GM18519 (cell line): ENCODE measurements around the gene SLC16A2.

Experiments
- ATAC-seq: cut with Tn5 transposase; IDR thresholded peaks from one replicate; pipeline ENCODE4 v1.9.1; 2021; ENCODE audit warnings: mild to moderate bottlenecking, moderate library complexity; ENCODE audit not compliant: unreplicated experiment, low FRiP score

The SLC16A2 gene

GRCh38 chrX:74421036-74421739 lies at the start of gene SLC16A2:
Gene SLC16A2, plus strand, starts transcription at chrX:74421493. Its CDS starts 145 bp downstream, at chrX:74421638.
- no peak for ATAC-seq

GRCh38 chrX:74372272-74372671 lies 49.0 kb upstream of the SLC16A2 start:
- ATAC-seq: no peak

- no peak for ATAC-seq
Observed at GRCh38 chrX:74377282-74377681, 44.0 kb upstream of the SLC16A2 start.

- ATAC-seq: peak; percentile 64
Observed at GRCh38 chrX:74382613-74383012, 38.7 kb upstream of the SLC16A2 start.

- ATAC-seq: no peak
Observed at GRCh38 chrX:74383611-74384010, 37.7 kb upstream of the SLC16A2 start.

GRCh38 chrX:74389016-74389722 lies 32.1 kb upstream of the SLC16A2 start:
- ATAC-seq: no peak

- ATAC-seq: no peak
Observed at GRCh38 chrX:74395556-74395955, 25.7 kb upstream of the SLC16A2 start.

- no peak for ATAC-seq
Observed at GRCh38 chrX:74405973-74406489, 15.3 kb upstream of the SLC16A2 start.

- ATAC-seq: peak; percentile 65
Observed at GRCh38 chrX:74408304-74408703, 13.0 kb upstream of the SLC16A2 start.

- no peak for ATAC-seq
Observed at GRCh38 chrX:74419864-74420195, 1.5 kb upstream of the SLC16A2 start.

GRCh38 chrX:74420196-74421035 lies 877 bp upstream of the SLC16A2 start:
- ATAC-seq: no peak

- no peak for ATAC-seq
Observed at GRCh38 chrX:74421740-74422352, 553 bp downstream of the SLC16A2 start.

GRCh38 chrX:74422576-74423288 lies 1.4 kb downstream of the SLC16A2 start:
- no peak for ATAC-seq

GRCh38 chrX:74423289-74423998 lies 2.2 kb downstream of the SLC16A2 start:
- ATAC-seq: no peak

- no peak for ATAC-seq
Observed at GRCh38 chrX:74426071-74426470, 4.8 kb downstream of the SLC16A2 start.

GRCh38 chrX:74426615-74427014 lies 5.3 kb downstream of the SLC16A2 start:
- ATAC-seq: no peak

- no peak for ATAC-seq
Observed at GRCh38 chrX:74431797-74432196, 10.5 kb downstream of the SLC16A2 start.

- no peak for ATAC-seq
Observed at GRCh38 chrX:74434336-74434735, 13.0 kb downstream of the SLC16A2 start.

- no peak for ATAC-seq
Observed at GRCh38 chrX:74437530-74437929, 16.2 kb downstream of the SLC16A2 start.
